HG03558 (cell line): ENCODE data around the gene CYB561D2.

Experiments
- ATAC-seq: cut with Tn5 transposase; IDR thresholded peaks from one replicate; pipeline ENCODE4 v1.9.1; 2021; ENCODE audit warnings: moderate number of reproducible peaks; ENCODE audit not compliant: unreplicated experiment; ENCODE audit errors: extremely low read depth

The CYB561D2 gene

GRCh38 chr3:50323092-50323600 lies 27.5 kb upstream of the CYB561D2 start:
- ATAC-seq, result no peak

GRCh38 chr3:50323614-50324199 lies 27.0 kb upstream of the CYB561D2 start:
- ATAC-seq, result no peak

GRCh38 chr3:50324351-50325112 lies 26.1 kb upstream of the CYB561D2 start:
- no peak for ATAC-seq

GRCh38 chr3:50325113-50325480 lies 25.6 kb upstream of the CYB561D2 start:
- no peak for ATAC-seq

GRCh38 chr3:50325497-50326181 lies 25.0 kb upstream of the CYB561D2 start:
- ATAC-seq, result no peak

- ATAC-seq, result no peak
Measured at GRCh38 chr3:50326182-50326541, 24.5 kb upstream of the CYB561D2 start.

- ATAC-seq, result no peak
Measured at GRCh38 chr3:50327129-50327528, 23.5 kb upstream of the CYB561D2 start.

GRCh38 chr3:50327943-50328691 lies 22.5 kb upstream of the CYB561D2 start, which contains the start of gene TUSC2:
TSS of gene TUSC2 (minus strand) at chr3:50328223. CDS start at chr3:50328099, 124 bp downstream.
- ATAC-seq, result peak; percentile 44

- ATAC-seq, result no peak
Measured at GRCh38 chr3:50330330-50330729, 20.3 kb upstream of the CYB561D2 start.

GRCh38 chr3:50331364-50331907 lies 19.2 kb upstream of the CYB561D2 start:
- ATAC-seq, result no peak

- ATAC-seq, result no peak
Measured at GRCh38 chr3:50333744-50334328, 16.8 kb upstream of the CYB561D2 start.

GRCh38 chr3:50334339-50335075 lies 16.2 kb upstream of the CYB561D2 start:
- ATAC-seq, result no peak

- ATAC-seq, result peak; percentile 1
Measured at GRCh38 chr3:50336452-50337174, 14.0 kb upstream of the CYB561D2 start.

- peak; percentile 63 for ATAC-seq
Measured at GRCh38 chr3:50337175-50337861, 13.3 kb upstream of the CYB561D2 start.

GRCh38 chr3:50338965-50339364 lies 11.7 kb upstream of the CYB561D2 start:
- no peak for ATAC-seq

- ATAC-seq, result no peak
Measured at GRCh38 chr3:50339485-50340146, 11.0 kb upstream of the CYB561D2 start.

- ATAC-seq, result no peak
Measured at GRCh38 chr3:50340147-50340447, 10.6 kb upstream of the CYB561D2 start.
